GM23338 (cell line): ENCODE data around the gene CCDC12.

Experiments
- CREB1 ChIP-seq: fragments of 250-450 bp; sonication (Bioruptor Pico); IDR thresholded peaks from 2 replicates; pipeline ENCODE4 v1.5.0; 2020; ENCODE audit warnings: low read depth, mild to moderate bottlenecking, moderate library complexity
- CTCF ChIP-seq, 2 experiments: fragments of 200-600 bp in 1 of 2; sonication (generic) in 1 of 2; conservative IDR thresholded peaks; 2 replicates each; pipeline versions ENCODE4 v1.5.1 to v1.6.1; 2016 to 2017; ENCODE audit warnings: antibody characterized with exemption in 2 of 2, low read depth in 2 of 2, mild to moderate bottlenecking in 2 of 2, moderate library complexity in 1 of 2
- ETS1 ChIP-seq: IDR thresholded peaks from 2 replicates; pipeline ENCODE4 v1.6.1; 2016; ENCODE audit warnings: antibody characterized with exemption
- EZH2 ChIP-seq: fragments of 200-600 bp; sonication (generic); IDR thresholded peaks from one replicate; pipeline ENCODE4 v1.8.0; 2017; ENCODE audit warnings: antibody characterized with exemption, mild to moderate bottlenecking, low read depth; ENCODE audit not compliant: unreplicated experiment
- EZH2phosphoT487 ChIP-seq: fragments of 200-600 bp; sonication (generic); IDR thresholded peaks from one replicate; pipeline ENCODE4 v1.8.1; 2018; ENCODE audit warnings: antibody characterized with exemption; ENCODE audit not compliant: unreplicated experiment
- JUNB ChIP-seq: IDR thresholded peaks from one replicate; pipeline ENCODE4 v1.6.1; 2016; ENCODE audit warnings: antibody characterized with exemption; ENCODE audit not compliant: unreplicated experiment
- POLR2AphosphoS5 ChIP-seq: IDR thresholded peaks from 2 replicates; pipeline ENCODE4 v1.6.1; 2016; ENCODE audit warnings: antibody characterized with exemption, low read depth
- REST ChIP-seq: IDR thresholded peaks from one replicate; pipeline ENCODE4 v1.6.1; 2018; ENCODE audit warnings: antibody characterized with exemption; ENCODE audit not compliant: unreplicated experiment
- STAT1 ChIP-seq: IDR thresholded peaks from one replicate; pipeline ENCODE4 v1.6.1; 2016; ENCODE audit warnings: antibody characterized with exemption; ENCODE audit not compliant: unreplicated experiment
- ZNF114 ChIP-seq: fragments of 250-450 bp; sonication (Bioruptor Pico); IDR thresholded peaks from 2 replicates; pipeline ENCODE4 v1.5.0; 2020; ENCODE audit warnings: mild to moderate bottlenecking, moderate library complexity
- ZNF331 ChIP-seq: fragments of 250-450 bp; sonication (Bioruptor Pico); IDR thresholded peaks from 2 replicates; pipeline ENCODE4 v1.5.0; 2020; ENCODE audit warnings: low read depth, mild to moderate bottlenecking, moderate library complexity
- ZNF462 ChIP-seq: fragments of 250-450 bp; sonication (Bioruptor Pico); IDR thresholded peaks from 2 replicates; pipeline ENCODE4 v1.5.0; 2020; ENCODE audit warnings: mild to moderate bottlenecking, moderate library complexity

- TF ChIP-seq CTCF (conservative IDR thresholded peaks at IDR 0.05; ENCODE audit: low read depth in 2 of 2): no peak
- no peak for TF ChIP-seq EZH2phosphoT487
- TF ChIP-seq EZH2: no peak
- TF ChIP-seq JUNB: no peak
- TF ChIP-seq POLR2AphosphoS5: no peak
- no peak for TF ChIP-seq ETS1
- TF ChIP-seq CREB1 (CRISPR knock-in tag): no peak
- no peak for TF ChIP-seq ZNF331 (CRISPR knock-in tag)
- no peak for TF ChIP-seq REST
- TF ChIP-seq ZNF114: no peak
- no peak for TF ChIP-seq ZNF462 (CRISPR knock-in tag)
- no peak for TF ChIP-seq STAT1
Observed at GRCh38 chr3:46874430-46874829, 102.1 kb downstream of the CCDC12 start.
